Measurements from ENCODE around the gene USP6NL.

The USP6NL gene

GRCh38 chr10:11538834-11539190 lies 72.6 kb downstream of the USP6NL start:
- no peak overlapping the region for H3K4me3 ChIP-seq (ENCODE audit: low read depth, low read length)
- in situ Hi-C loops (cut with HindIII; ENCODE audit: low sequenced_read_pairs) = no loop called here
- no peak for TF ChIP-seq CTCF (IDR thresholded peaks at IDR 0.05; ENCODE audit: low read depth, low read length)
- no peak for DNase-seq (ENCODE audit: low read depth, low spot score)

- no peak for TF ChIP-seq CTCF (IDR thresholded peaks at IDR 0.05; ENCODE audit: low read depth, low read length)
- in situ Hi-C loops (cut with HindIII; ENCODE audit: low sequenced_read_pairs) = no loop called here
- H3K4me3 ChIP-seq (ENCODE audit: low read depth, low read length) = no peak overlapping the region
- DNase-seq (ENCODE audit: low read depth, low spot score) = no peak
Measured at GRCh38 chr10:11536228-11536627, 75.2 kb downstream of the USP6NL start.

GRCh38 chr10:11535346-11535959 lies 76.0 kb downstream of the USP6NL start:
- no peak overlapping the region for H3K4me3 ChIP-seq (ENCODE audit: low read depth, low read length)
- DNase-seq (ENCODE audit: low read depth, low spot score) = no peak
- no peak for TF ChIP-seq CTCF (IDR thresholded peaks at IDR 0.05; ENCODE audit: low read depth, low read length)
- in situ Hi-C loops (cut with HindIII; ENCODE audit: low sequenced_read_pairs) = no loop called here

- H3K4me3 ChIP-seq (ENCODE audit: low read depth, low read length) = no peak overlapping the region
- peak; percentile 37 for TF ChIP-seq CTCF (IDR thresholded peaks at IDR 0.05; ENCODE audit: low read depth, low read length)
- DNase-seq (ENCODE audit: low read depth, low spot score) = no peak
- in situ Hi-C loops (cut with HindIII; ENCODE audit: low sequenced_read_pairs) = no loop called here
Measured at GRCh38 chr10:11533328-11533781, 78.1 kb downstream of the USP6NL start.

GRCh38 chr10:11532306-11532705 lies 79.1 kb downstream of the USP6NL start:
- DNase-seq (ENCODE audit: low read depth, low spot score) = peak; percentile 41
- TF ChIP-seq CTCF (IDR thresholded peaks at IDR 0.05; ENCODE audit: low read depth, low read length) = no peak
- in situ Hi-C loops (cut with HindIII; ENCODE audit: low sequenced_read_pairs) = no loop called here
- H3K4me3 ChIP-seq (ENCODE audit: low read depth, low read length) = no peak overlapping the region

GRCh38 chr10:11530806-11531205 lies 80.6 kb downstream of the USP6NL start:
- no peak for DNase-seq (ENCODE audit: low read depth, low spot score)
- H3K4me3 ChIP-seq (ENCODE audit: low read depth, low read length) = no peak overlapping the region
- in situ Hi-C loops (cut with HindIII; ENCODE audit: low sequenced_read_pairs) = no loop called here
- TF ChIP-seq CTCF (IDR thresholded peaks at IDR 0.05; ENCODE audit: low read depth, low read length) = no peak
